Right lobe of liver (tissue), 4 donors: ENCODE data around the gene PRKN.

ENCODE experiments used
- CTCF ChIP-seq, 4 donors: fragments of 200-600 bp in 3 of 4; fragments of 450-650 bp in 1 of 4; IDR thresholded peaks; one replicate each; pipeline versions ENCODE4 v1.5.1 to v1.8.0; 2016 to 2022; ENCODE audit warnings: antibody characterized with exemption in 4 of 4, mild to moderate bottlenecking in 2 of 4
- POLR2A ChIP-seq: fragments of 450-650 bp; IDR thresholded peaks from one replicate; pipeline ENCODE4 v1.6.1; 2017; ENCODE audit warnings: antibody characterized with exemption, mild to moderate bottlenecking
- donor health status: DM: no; HTN: no; CAD: no.
- donor health status: DM: no; HTN: no; CAD: no.
- donor health status: DM: no; HTN: yes; CAD: no.

DNA sequence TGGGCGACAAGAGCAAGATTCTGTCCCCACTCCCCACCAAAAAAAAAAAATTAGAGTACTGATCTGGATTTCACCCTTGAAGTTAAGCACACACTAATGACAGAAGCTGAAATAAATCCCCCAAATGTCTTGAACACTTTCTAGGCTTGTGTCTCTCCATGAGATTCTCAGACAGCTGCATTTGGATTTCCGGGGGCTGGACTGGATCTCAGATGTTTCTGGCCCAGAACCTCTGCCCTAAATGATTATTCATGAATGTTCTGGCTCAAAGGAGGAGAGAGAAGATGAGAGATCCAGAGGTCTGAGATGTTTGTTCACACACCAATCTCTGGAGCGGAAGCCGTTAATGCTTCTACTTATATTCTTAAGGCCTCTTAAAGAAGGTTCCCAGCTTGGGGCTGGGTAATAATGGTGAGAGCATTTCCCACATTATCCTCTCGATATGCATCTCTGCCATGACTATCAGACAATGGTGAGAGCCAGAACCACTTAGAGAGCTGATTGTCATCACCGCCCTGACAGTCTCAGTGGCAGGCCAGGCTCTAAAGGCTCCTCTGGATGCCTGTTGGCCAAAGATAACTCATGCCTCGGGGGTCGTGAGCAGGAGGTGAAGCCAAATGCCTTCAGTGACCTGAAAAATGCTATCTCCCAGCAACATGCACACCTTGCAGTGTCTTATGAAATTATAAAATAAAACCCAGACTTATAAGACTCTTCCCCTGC is 1325.8 kb downstream of the PRKN start:
- TF ChIP-seq CTCF (IDR thresholded peaks at IDR 0.05): no peak
- TF ChIP-seq POLR2A: no peak
